Measurements from ENCODE around the gene FOCAD.
"Not testable (repeated sequence)": the region's sequence is repeated elsewhere in the genome, so short reads cannot be mapped to it uniquely, and the experiment has no call there.

FOCAD gene

DNA sequence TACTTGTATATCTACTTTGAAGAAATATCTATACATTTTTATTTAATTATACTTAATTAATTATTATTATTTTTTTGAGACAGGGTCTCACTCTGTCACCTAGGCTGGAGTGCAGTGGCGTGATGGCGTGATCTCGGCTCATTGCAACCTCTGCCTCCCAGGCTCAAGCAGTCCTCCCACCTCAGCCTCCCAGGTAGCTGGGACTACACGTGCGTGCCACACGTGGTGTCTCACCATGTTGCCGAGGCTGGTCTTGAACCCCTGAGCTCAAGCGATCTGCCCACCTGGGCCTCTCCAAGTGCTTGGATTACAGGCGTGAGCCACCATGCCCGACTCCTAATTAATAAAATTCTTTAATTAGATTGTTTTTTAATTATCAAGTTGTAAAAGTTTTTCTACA lies 10.5 kb upstream of the FOCAD start:
- DNase-seq (ENCODE audit: low read depth), result not testable (repeated sequence)

DNA sequence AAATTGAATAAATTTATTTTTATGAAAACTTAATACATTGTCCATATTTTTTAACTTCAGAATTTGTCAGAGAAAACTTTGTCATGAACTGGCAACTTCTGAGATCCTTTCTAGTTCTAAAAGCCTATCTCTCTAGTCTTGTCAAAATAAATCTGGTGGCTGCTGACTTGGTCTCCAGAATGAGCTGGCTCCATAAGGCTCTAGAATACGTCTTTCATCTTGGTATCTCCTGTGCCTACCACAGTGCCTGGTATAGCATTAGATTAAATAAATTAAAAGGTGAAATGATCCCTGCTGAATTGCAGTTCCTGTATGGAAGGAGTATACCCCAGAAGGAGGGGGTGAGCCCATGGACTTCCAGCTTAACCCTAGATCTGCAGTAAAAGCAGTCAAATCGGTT lies 2.6 kb upstream of the FOCAD start:
- no peak for DNase-seq (ENCODE audit: low read depth)

DNA sequence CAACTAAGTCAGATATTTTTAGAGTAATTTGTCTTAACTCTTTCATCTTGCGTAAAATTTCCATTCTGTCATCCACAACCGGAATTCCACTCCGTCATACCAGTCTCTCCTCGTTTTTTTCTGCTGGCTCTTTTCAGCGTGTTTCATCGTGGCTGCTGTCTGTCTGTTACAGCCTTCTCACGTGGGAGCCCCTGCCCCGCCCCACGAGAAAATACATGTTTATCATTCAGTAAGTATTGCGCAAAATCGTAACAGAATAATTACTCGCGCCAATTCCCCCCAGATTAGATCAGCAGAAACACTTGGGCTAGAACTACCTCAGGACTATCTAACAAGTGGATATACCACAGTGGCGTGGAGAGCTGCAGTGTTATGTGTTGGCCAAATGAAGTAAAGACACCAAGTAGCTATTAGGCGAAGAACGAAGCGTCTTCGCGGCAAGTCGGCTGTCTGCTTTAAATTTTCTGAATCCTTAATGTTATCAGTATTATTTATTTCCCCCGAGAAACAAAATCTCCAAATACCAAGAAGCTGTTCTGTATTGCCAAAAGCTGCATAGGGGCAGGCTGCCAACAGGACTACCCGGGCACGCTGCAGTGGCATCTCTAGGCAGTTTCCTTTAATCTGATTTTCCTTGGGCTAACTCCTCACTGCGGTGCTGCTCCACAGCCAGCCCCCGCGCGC lies 566 bp upstream of the FOCAD start:
- peak; percentile 29 for DNase-seq (ENCODE audit: low read depth)

DNA sequence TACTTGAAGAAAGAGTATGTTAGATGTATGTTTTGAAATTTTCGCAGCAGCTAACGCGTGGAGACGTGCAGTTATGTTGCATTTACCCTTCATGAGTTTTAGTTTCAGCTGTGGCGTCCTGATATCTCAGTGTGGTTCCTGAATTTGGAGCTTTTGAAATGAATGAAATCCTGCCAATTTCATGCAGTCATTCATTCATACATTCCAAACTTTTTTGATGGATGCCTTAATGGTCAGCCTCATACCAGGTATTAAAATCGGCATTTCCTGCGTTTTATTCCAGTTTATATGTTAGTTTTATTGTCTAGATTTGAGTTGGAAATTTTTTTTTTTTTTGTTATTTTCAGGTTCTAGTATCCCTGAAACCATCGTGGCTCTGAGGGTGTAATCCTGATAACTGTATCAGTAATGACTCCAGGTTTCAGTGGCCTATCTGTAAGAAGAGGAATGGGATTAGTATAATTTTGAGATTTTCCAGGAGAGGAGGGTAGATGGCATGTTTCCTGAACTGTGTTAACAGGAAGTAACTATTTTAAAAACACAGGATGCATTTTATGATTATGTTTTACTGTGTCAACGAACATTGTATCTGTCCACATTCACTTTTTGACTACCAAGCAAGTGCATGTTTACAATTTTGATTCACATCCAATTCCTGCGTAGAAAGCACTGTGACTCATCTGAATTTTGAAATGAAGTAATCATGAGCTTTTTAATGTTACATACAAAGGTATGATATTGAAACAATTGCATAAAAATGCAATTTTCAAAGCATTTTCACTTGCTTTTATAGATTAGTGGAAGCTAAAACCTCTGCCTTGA lies 1.0 kb downstream of the FOCAD start:
- DNase-seq (ENCODE audit: low read depth), result peak; percentile 58

DNA sequence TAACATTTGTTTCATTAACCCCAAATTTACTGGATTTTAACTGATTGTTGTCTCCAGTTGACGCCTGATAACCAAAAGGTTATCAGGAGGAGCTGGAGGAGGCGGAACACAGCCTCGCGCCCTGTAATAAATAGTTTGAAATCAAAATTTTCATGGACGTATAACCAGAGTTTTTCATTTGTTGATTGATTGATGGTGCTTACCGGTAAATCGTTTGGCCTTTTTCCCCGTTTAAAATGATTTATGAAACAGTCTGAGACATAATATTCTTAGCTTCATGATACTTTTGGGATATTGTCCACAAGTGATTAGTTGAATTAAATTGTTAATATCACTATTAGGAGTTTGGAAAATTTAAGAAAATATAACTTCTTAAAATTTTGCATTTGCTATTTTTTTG lies 1.7 kb downstream of the FOCAD start:
- no peak for DNase-seq (ENCODE audit: low read depth)

DNA sequence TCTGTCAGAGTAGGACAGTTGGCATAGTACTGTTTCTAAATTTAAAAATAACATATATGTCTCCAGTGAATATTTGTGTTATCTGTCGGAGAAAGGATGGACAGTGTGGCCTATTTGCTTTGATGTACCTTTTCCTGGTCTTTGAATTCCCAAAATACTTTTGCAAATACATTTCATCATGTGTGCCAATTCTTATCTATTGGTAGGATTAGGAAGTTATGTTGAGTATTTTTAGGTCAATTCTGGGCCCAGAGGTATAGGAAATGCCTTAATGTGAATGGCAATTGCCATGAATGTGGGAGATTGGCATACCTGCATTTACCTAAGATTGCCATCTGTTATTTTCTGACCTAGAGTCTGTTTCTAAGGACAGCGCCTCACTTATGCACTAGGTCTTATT lies 5.8 kb downstream of the FOCAD start:
- no peak for DNase-seq (ENCODE audit: low read depth)

DNA sequence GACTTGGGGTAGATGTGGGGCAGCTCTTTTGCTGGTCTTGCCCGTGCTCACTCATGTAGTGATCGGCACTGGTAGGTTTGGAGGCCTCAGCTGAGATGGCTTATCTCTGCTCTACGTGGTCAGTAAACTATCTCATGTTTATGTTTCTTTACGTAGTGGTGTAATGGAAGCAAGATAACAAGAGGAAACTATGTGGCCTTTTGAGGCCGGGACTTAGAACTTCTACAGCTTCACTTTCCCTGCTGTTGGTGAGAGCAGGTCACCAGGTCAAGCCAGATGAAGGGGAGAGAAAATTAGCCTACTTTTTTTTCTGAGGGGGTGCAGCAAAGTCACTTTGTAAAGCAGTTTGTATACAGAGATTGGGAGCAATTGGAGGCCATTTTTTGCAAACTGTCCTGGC lies 8.5 kb downstream of the FOCAD start:
- no peak for DNase-seq (ENCODE audit: low read depth)

DNA sequence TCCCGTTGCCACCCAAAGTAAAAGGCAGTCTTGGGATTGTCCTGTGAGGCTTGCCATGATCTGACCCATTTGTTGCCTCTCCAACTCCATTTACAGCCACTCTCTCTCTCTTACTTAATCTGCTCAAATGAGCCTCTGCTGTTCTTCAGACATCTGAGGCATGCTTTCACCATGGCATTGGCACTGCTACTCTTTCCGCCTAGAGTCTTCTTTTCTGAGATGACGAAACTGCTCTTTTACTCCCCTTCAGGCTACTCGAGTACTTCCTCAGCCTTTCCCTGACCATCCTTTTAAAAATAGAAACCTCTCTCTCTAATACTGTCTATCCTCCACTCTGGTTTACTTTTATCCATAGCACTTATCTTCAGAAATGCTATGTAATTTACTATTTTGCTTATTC lies 9.0 kb downstream of the FOCAD start:
- DNase-seq (ENCODE audit: low read depth), result no peak

DNA sequence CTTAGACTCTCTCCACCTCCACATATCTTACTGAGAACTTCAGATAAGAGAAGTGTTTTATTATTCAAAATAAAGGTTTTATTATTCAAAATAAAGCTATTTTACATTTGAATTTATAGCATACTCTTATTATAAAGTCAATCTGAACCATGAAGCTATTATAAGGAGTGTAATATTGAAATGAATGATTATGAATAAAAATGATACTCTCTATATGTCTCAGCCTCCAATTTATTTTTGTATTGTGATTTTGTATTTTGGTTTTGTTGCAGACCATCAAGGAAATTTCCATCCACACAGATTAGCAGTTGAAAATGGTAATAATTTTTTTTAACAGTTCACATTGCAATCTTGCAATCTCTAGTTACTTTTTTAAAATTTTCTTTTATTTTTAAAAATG lies 10.2 kb downstream of the FOCAD start:
- no peak for DNase-seq (ENCODE audit: low read depth)

DNA sequence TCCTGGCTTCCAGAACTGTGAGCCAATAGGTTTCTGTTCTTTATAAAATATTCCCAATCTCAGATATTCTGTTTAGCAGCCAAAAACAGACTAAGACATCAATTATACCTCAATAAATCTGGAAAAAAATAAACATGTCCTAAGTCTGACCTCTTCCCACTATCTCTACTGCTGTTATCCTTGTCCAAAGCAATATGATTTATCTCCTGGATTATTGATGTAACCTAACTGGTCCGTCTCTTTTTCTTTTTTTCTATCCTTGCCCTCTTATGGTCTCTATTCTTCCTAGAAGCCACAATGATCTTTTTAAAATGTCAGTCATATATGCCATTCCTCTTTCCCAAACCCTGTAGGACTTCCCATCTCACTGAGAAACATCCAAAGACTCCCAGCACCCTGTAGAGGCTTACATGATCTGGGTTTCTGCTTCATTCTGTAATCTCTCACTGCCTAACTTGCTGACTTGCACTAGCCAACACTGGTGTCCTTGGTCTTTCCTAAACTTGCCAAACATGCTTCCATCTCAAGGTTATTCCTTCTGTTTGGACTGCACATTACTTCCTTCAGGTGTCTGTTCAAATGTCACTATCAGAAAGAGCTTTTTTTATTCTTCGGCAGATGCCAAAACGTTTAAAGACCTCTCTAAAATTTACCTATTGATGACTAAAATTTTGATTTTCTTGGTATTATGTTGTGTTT lies 13.1 kb downstream of the FOCAD start:
- no peak for DNase-seq (ENCODE audit: low read depth)

DNA sequence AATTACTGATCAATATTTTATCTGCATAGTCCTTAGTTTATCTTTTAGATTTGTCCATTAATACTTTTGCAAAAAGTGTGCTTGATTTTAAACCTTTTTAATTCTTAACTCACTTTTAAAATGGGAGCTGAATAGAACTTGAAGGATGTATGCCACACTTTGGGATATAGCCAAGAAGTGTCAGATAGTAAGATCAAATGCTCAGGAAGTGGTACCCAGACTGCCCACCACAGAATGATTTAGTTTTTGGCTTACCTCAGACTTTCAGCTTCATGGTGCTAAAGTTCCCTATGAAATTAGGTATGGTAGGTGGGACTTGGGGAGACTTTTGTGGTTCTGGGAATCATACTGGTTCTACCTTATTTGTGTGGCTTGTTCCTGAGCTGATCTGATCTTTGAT lies 14.7 kb downstream of the FOCAD start:
- DNase-seq (ENCODE audit: low read depth), result no peak

DNA sequence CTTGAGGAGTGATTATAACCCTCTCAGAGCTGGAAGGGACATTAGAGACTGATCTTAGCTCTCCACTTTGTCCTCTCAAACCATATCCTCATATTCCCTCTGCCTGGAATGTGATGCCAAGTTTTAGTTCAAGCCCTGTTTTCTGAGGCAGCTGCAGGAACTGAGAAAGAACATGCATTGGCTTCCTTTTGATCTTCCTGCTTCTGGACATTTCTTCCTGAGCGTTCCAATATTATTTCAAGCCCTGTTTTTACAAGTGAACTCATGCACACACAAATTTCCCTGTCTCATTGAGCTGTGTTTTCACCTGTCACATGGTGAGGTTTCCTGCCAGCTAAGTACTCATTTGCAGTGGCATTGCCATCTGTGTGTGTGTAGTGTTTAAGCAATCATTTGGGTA lies 17.0 kb downstream of the FOCAD start:
- DNase-seq (ENCODE audit: low read depth), result no peak

DNA sequence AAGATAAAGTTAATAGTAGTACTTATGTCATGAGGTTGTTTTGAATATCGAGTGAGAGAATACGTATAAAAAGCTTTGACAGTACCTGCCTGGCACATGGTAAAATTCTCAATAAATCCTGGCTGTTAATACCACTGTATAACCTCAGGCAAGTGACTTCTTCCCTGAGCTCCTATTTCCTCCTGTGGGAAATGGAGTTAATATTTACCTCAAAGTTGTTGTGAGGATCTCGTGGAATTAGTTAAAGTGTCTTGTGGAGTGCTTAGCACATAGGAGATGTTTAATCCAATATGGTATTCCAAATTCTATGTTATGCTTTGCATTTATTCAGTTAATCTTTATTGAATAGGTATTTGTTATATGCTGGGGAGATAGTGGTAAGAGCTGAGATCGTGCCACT lies 18.5 kb downstream of the FOCAD start:
- no peak for DNase-seq (ENCODE audit: low read depth)

DNA sequence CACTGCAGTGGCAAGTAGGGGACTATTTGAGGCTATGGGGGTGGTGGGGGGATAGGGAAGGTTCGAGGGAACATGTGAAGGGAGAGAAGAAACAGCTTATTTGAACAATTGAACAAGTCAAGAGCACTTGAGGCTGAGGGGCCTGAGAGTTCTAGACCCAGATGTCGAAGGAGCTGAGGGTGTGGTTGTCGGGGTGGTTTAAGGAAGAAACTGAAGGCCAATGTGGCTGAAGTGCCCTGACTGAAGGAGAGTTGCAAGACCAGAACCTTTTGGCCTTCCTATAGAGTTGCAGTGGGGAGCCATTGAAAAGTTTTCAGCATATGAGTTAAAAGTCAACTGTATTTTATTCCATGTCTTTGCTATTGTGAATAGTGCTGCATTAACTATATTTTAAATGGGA lies 19.1 kb downstream of the FOCAD start:
- no peak for DNase-seq (ENCODE audit: low read depth)

DNA sequence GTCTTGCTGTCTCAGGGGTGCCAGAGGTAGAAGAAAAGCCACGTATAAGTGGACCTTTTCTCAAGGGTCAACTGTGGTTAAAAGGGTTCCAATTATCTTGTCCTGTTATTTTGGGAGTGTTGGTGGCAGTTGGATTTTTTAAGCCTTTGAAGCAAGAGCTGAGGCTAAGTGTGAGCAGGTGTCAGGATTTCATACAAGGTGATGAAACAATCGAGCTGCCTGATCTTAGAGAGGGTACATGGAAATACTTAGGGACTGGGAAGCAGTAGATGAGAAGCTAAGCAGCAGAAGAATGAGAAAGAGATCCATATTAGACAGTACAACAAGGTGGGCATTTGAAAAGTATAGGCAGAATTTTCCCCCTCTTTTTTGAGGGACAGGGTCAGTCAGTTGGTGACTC lies 23.6 kb downstream of the FOCAD start:
- DNase-seq (ENCODE audit: low read depth), result no peak

DNA sequence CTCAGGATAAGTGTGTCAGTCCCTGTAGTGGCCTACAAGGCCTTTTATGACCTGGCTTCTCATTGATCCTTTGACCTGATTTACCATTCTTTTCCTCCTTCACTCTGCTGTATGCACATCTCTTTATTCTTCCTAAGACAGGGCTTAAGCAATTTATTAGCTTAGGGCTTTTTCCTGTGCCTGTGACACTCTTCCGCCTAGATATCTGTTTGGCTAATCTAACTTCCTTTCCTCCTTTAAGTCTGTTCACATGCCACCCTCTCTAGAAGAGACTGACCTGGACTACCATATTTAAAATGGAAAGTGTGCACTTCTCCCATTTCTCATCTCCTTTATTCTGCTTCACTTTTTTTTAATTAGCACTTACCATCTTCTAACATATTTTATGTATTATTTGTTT lies 29.1 kb downstream of the FOCAD start:
- DNase-seq (ENCODE audit: low read depth), result no peak

DNA sequence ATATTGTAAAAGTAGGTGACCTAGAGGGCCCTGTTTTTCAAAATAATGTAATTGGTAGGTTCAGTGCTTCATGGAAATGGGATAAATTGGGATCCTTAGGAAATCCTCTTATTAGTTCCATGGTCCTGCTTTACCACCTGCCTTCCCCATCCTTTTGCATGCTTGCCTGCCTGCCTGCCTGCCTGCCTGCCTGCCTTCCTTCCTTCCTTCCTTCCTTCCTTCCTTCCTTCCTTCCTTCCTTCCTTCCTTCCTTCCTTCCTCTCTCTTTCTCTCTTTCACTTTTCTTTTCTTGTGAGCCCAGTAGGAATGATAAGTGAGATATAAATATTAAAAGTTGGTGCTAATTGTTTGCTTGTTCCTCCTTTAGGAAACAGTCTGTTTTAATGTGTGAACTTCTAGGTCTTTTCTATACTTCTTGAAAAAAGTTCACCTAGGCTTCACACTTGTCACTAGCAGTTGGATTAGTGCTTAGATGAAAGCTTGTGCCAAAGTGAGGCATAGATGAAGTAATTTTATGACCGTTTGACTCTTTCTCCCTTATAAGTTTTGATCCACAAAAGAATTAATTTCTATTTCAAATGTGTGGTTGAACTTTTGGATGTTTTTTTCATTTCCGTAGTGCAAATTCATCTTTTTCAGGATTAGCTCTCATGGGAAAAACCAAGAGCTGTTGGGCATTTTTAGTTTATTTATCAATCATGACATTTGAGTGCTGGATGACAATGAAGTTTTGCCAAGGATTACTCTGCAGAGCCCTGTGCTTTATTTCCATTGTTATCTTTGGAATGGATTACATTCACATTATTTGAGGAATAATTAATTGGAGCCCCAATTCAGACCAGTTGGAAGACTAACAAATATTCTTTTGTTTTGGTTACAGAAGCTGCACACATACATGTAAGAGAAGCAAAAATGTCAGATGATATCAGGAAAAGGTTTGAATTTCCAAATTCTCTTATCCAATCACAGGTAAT lies 30.7 kb downstream of the FOCAD start:
- no peak for DNase-seq (ENCODE audit: low read depth)

DNA sequence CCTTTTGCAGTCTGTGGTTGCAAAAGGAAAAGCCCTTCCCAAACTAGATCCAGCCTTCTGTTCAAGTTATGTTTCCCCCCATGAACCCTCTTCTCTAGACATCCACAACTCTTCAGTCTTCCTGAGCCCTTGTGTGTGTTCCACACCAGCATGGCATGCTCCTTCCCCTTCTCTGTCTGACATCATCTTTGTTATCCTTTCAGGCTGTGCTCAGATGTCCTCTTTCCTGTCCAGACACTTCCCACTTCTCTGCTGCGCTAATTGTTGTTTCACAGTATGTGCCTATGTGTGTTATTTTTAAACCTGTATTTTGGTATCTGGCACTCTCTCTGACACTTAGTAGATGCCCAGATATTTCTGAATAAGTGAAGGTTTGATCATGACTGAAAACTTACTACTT lies 38.2 kb downstream of the FOCAD start:
- DNase-seq (ENCODE audit: low read depth), result no peak

DNA sequence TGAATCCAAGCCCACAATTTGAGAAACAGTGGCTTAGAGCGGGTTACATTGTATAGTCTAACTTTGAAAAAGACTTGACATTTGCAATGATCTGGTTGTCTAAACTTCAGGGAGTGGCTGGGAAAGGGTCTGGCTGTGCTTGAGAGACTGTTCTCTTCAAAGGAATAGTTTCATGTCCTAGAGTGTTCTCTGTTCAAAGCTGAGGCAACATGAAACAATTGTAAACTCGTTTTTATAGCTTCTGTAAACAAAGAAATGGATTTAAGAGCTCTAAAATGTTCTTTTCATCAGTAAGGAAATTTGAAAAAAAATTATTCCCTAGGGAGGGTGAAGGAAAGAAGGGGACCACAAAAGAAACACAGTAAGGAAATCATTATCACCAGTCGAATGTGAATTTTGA lies 41.6 kb downstream of the FOCAD start:
- no peak for DNase-seq (ENCODE audit: low read depth)

DNA sequence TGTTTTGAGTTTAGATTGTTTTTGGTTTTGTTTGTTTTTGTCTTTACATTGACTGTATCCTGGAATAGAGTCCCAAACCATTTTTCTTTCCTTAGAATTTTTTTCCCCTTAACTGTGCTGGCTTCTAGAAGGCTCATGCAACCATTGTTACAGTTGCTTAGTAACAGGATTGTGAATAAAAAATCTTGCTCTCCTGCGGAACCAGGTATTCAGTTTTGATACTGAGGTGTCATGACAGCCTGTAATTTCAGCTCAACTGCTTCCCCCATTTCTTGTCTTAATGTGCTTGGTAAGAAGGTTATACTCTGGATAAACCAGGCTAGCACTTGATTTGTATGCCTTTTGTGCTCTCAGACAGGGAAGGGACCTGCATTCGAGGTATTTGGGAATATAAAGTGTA lies 42.1 kb downstream of the FOCAD start:
- DNase-seq (ENCODE audit: low read depth), result no peak

DNA sequence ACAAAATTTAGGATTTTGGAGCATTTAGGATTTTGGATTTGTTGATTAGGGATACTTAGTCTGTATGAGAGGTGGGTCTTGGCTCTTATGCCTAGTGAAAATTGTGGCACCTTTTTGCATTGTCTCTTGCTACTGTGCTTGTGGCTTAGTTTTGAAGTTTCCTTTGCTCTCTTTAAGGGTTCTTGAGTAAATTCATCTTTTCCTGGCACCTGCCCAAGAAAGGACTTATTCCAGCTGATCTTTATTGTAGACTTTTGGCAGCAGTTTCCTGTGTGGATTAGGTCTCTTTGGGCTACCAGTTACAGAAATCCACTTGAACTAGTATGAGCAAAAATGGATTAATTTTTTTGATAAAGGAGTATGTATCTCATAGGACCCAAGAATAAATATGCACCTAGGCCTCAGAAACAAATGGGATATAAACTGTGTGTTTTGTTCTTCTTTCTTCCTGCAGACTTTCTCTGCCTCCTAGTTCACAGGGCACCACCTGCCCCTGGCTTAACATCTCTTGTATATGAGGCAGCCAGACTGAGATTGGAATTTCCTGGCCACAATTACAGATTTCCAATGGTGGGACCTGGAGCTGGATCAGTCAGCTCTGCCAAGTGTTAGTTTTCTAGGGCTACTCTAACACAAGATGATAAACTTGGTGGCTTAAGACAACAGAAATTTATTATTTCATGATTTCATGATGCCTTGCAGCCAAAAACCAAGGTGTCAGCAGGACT lies 44.6 kb downstream of the FOCAD start:
- DNase-seq (ENCODE audit: low read depth), result no peak

Data from HS-5 (cell line).